ENCODE measurements around the gene SMARCD1. TPM values are rescaled to one million over a fixed set of nuclear protein-coding genes. Genes with fewer than 3 reads are reported as not detected.

The SMARCD1 gene
- total and polyA plus RNA-seq, 9 of the 15 experiments (the other 6 are each of a cell fraction or from before 2014, with no cell fraction given), result 0.86 to 91.7 (median 48.0) TPM

DNA sequence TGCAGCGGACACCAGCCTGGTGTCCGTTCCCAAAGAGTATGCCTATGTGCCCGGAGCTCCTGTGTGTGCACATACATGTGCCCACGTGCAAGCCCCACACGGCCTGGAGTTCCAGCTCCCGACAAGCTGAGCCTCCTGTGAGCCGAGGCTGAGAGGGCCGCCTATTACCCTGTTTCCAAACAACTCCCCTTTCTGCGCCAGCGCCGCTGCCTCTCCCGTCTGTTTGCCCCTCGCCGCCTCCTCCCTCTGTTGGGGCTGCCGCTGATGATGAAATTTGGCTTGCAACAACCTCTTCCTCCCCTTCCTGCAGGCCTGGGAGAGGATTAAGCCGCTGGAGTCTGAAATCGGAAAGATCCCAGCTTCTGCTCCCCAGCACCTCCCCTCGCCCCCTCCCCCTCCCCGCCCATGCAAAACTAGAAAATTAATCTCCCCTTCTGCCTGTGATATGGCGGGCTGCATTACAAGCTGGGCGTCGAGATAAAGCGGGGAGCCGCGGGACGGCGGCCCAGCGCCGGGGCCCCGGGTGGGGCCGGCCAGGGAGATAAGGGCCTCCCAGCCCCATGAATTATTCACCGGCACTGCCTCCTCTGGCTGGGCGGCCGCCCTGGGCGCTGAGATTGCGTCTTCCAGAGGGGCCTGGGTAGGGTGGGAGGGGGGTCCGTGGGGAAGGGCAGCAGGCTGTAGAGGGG is 34.6 kb upstream of the SMARCD1 start (continued):
- TF ChIP-seq SRSF9 (IDR thresholded peaks at IDR 0.05; ENCODE audit: borderline replicate concordance, low read depth, low read length) (no peak), ZNF134 (CRISPR knock-in tag; conservative IDR thresholded peaks at IDR 0.05) (0 out of 2 replicates have a peak, but pooled peaks have one; percentile 53), ZNF717 (CRISPR knock-in tag; IDR thresholded peaks at IDR 0.05) (no peak), FOXK1 (CRISPR knock-in tag; IDR thresholded peaks at IDR 0.05; ENCODE audit: borderline replicate concordance) (no peak), ZNF551 (CRISPR knock-in tag; IDR thresholded peaks at IDR 0.05) (no peak), HNRNPLL (IDR thresholded peaks at IDR 0.05; ENCODE audit: low read depth, low read length, poor library complexity, severe bottlenecking) (peak; percentile 60), SREBF2 (CRISPR knock-in tag; IDR thresholded peaks at IDR 0.05) (no peak), KLF6 (CRISPR knock-in tag; IDR thresholded peaks at IDR 0.05; ENCODE audit: borderline replicate concordance) (peak; percentile 76; the same call in 1 of the 2 replicates), PTRF (tag; IDR thresholded peaks at IDR 0.05) (no peak), ZNF561 (CRISPR knock-in tag; conservative IDR thresholded peaks at IDR 0.05) (no peak), ELF4 (CRISPR knock-in tag; IDR thresholded peaks at IDR 0.05) (peak; percentile 45; the same call in 1 of the 2 replicates), ZNF24 (IDR thresholded peaks at IDR 0.05) (no peak), ZNF212 (CRISPR knock-in tag; IDR thresholded peaks at IDR 0.05) (no peak), ZNF398 (CRISPR knock-in tag; IDR thresholded peaks at IDR 0.05) (no peak), BRD4 (IDR thresholded peaks at IDR 0.05) (no peak), ZNF133 (CRISPR knock-in tag; IDR thresholded peaks at IDR 0.05) (no peak), RNF2 (IDR thresholded peaks at IDR 0.05) (peak; percentile 91)
- TF ChIP-seq, protein P1, sequence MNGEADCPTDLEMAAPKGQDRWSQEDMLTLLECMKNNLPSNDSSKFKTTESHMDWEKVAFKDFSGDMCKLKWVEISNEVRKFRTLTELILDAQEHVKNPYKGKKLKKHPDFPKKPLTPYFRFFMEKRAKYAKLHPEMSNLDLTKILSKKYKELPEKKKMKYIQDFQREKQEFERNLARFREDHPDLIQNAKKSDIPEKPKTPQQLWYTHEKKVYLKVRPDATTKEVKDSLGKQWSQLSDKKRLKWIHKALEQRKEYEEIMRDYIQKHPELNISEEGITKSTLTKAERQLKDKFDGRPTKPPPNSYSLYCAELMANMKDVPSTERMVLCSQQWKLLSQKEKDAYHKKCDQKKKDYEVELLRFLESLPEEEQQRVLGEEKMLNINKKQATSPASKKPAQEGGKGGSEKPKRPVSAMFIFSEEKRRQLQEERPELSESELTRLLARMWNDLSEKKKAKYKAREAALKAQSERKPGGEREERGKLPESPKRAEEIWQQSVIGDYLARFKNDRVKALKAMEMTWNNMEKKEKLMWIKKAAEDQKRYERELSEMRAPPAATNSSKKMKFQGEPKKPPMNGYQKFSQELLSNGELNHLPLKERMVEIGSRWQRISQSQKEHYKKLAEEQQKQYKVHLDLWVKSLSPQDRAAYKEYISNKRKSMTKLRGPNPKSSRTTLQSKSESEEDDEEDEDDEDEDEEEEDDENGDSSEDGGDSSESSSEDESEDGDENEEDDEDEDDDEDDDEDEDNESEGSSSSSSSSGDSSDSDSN (IDR thresholded peaks at IDR 0.05; ENCODE audit: borderline replicate concordance in 1 of 2, low read depth in 2 of 2, low read length in 2 of 2), result peak; percentile 28 to 66; a peak in 1 of 4 replicates
- TF ChIP-seq, protein P2, sequence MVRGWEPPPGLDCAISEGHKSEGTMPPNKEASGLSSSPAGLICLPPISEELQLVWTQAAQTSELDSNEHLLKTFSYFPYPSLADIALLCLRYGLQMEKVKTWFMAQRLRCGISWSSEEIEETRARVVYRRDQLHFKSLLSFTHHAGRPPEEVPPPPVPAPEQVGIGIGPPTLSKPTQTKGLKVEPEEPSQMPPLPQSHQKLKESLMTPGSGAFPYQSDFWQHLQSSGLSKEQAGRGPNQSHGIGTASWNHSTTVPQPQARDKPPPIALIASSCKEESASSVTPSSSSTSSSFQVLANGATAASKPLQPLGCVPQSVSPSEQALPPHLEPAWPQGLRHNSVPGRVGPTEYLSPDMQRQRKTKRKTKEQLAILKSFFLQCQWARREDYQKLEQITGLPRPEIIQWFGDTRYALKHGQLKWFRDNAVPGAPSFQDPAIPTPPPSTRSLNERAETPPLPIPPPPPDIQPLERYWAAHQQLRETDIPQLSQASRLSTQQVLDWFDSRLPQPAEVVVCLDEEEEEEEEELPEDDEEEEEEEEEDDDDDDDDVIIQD (CRISPR knock-in tag; IDR thresholded peaks at IDR 0.05), result no peak
- TF ChIP-seq, protein P3, sequence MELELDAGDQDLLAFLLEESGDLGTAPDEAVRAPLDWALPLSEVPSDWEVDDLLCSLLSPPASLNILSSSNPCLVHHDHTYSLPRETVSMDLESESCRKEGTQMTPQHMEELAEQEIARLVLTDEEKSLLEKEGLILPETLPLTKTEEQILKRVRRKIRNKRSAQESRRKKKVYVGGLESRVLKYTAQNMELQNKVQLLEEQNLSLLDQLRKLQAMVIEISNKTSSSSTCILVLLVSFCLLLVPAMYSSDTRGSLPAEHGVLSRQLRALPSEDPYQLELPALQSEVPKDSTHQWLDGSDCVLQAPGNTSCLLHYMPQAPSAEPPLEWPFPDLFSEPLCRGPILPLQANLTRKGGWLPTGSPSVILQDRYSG (tag; conservative IDR thresholded peaks at IDR 0.05; ENCODE audit: low read depth), result no peak
- TF ChIP-seq, protein P4, sequence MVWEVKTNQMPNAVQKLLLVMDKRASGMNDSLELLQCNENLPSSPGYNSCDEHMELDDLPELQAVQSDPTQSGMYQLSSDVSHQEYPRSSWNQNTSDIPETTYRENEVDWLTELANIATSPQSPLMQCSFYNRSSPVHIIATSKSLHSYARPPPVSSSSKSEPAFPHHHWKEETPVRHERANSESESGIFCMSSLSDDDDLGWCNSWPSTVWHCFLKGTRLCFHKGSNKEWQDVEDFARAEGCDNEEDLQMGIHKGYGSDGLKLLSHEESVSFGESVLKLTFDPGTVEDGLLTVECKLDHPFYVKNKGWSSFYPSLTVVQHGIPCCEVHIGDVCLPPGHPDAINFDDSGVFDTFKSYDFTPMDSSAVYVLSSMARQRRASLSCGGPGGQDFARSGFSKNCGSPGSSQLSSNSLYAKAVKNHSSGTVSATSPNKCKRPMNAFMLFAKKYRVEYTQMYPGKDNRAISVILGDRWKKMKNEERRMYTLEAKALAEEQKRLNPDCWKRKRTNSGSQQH (CRISPR knock-in tag; IDR thresholded peaks at IDR 0.05), result no peak

Measured in K562 (cell line).